ENCODE data around the gene AKR1C4.
A peak's percentile ranks its signal among the peaks of the same experiment; 100 is the strongest.
"Not testable (repeated sequence)": the region's sequence is repeated elsewhere in the genome, so short reads cannot be mapped to it uniquely, and the experiment has no call there.

AKR1C4 gene

DNA sequence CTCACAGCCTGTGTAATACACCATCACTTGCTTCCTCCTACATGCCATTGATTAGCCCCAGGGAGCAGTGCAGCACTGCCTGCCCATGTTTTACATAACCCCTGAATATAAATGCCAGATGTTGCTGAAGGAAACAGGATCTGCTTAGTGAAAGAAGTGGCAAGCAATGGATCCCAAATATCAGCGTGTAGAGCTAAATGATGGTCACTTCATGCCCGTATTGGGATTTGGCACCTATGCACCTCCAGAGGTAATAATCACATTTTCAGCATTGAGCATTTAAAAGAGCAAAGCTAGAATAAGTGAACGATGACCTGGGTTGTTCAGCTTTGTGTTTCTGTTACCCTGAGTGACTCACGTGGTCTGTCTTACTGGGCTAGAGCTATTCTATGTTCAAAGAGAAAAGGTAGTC, at the start of gene AKR1C4:
TSS of gene AKR1C4 (plus strand) at position 136 of the 412 bp plus-strand sequence. CDS start at position 167, 31 bp downstream.
- DNase-seq: no peak

DNA sequence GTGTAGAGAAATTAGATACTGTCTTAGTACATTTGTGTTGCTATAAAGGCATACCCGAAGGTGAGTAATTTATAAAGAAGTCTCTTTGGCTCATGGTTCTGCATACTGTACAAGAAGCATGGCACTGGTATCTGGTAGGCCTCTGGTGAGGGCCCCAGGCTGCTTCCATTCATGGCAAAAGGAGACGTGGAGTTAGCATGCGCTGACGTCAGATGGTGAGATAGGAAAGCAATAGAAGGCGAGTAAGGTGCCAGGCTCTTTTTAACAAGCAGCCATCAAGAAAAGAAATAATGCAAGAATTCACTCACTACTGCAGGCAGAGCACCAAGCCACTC, 49.8 kb upstream of the AKR1C4 start:
- no peak for DNase-seq

DNA sequence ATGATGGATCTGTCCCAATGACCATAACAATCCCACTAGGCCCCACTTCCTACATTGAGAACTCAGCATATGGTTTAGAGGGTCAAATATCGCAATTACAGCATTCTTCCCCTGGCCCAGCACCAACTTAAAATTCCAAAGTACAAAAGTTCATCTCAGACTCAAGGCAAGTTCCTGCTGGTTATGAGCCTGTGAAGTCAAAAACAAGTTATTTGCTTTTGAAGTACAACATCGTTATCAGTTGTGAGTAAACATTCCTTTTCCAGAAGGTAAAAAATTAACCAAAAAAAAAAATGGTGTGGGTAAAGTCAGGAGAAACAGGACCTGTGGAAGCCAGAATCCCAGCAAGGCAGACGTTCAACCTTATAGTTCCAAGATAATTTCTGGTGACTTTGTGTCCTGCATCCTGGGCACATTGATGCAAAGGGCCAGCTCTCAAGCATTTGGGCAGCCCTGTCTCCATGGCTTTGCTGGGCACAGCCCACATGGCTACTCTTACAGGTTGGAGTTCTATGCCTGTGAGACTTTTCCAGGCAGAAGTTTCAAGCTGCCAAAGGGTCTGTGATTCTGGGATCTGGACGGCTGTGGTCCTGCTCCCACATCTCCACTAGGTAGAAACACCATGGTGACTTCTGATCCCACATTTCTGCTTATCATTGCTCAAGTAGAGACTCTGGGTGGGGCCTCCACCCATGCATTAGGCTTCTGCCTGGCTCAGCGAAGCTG, 49.2 kb upstream of the AKR1C4 start:
- no peak for DNase-seq

GRCh38 chr10:5147981-5148677, 48.5 kb upstream of the AKR1C4 start:
- no peak for DNase-seq

- DNase-seq: no peak
Observed at GRCh38 chr10:5148678-5149032, 48.0 kb upstream of the AKR1C4 start.

- DNase-seq: no peak
Observed at GRCh38 chr10:5151076-5151475, 45.6 kb upstream of the AKR1C4 start.

- DNase-seq: no peak
Observed at GRCh38 chr10:5155951-5156350, 40.7 kb upstream of the AKR1C4 start.

- no peak for DNase-seq
Observed at GRCh38 chr10:5157501-5157900, 39.1 kb upstream of the AKR1C4 start.

DNA sequence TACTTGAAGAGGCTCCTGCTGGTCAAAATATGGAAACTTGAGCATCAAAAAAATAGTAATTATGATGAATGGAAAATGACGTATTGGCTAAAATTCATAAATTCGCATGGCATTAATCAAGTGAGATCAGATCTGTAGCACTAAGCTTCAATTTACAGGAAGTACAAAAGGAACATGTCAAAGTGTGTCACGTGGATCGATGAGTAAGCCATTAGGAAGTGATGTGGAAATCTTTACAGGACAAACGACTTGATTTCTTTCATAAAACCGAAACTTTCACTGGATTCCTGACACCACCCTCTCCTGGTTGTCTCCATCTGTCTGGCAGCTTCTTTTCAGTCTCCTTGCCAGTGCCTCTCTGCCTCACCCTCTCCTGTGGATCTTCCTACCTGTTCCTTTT, 37.5 kb upstream of the AKR1C4 start:
- DNase-seq: no peak

DNA sequence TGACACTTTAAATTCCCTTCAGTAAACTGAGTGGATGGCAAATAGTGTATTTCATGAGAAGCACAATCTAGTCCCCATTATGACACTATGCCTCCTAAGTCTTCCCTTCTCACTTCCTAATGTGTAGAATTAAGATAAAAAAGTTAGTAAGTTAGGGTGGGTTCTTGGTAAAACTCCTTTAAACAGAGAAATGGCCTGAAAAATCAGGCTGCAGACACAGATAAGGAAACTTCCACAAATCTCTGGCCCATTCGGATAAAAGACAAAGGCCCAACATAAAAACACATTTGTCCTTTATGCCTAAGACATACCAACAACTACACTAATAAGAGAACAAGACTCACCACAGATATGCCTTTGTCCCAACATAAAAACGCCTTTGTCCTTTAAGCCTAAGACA, 33.1 kb upstream of the AKR1C4 start:
- no peak for DNase-seq

- no peak for DNase-seq
Observed at GRCh38 chr10:5165738-5166137, 30.9 kb upstream of the AKR1C4 start.

- no peak for DNase-seq
Observed at GRCh38 chr10:5168897-5169420, 27.7 kb upstream of the AKR1C4 start.

- DNase-seq: not testable (repeated sequence)
Observed at GRCh38 chr10:5175581-5175980, 21.1 kb upstream of the AKR1C4 start.

GRCh38 chr10:5180503-5180902, 16.1 kb upstream of the AKR1C4 start:
- not testable (repeated sequence) for DNase-seq

DNA sequence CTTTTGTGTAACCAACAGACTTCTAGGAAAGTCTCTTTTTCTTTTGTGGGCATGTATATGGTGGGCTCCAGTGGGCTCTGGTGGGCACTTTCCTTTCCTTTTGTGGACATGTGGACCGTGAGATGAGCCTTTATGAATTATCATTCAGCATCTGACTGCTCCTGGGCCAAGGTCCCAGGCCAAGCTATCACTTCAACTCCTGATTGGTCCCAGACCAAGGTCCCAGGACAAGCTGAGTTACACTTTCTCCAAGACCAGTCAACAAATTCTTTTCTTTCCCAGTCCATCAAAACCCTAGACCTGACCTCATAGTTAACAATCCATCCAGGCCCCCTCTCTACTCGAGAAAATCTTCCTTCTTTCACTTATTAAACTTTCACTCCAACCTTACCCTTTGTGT, 12.7 kb upstream of the AKR1C4 start:
- no peak for DNase-seq

- no peak for DNase-seq
Observed at GRCh38 chr10:5184987-5185775, 11.5 kb upstream of the AKR1C4 start, which contains the start of gene AKR1C8. TSS of gene AKR1C8 (minus strand) at chr10:5185150. CDS start at chr10:5185104, 46 bp downstream.

- DNase-seq: no peak
Observed at GRCh38 chr10:5187867-5188266, 8.8 kb upstream of the AKR1C4 start.

GRCh38 chr10:5188358-5188757, 8.3 kb upstream of the AKR1C4 start:
- DNase-seq: no peak

DNA sequence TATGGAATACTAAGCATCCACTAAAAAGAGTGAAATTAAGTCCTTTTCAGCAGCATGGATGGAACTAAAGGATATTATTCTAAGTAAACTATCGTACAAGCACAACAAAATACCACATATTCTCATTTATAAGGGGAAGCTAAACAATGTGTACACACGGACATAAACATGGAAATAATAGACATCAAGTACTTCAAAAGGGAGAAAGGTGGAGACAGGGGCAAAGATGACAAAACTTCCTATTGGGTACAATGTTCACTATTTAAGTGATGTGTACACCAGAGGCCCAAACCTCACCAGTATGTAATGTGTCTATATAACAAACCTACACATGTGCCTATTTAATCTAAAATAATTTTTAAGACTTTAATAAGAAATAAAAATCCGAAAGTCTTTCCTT, 2.2 kb upstream of the AKR1C4 start:
- no peak for DNase-seq

GRCh38 chr10:5195727-5196374, 786 bp upstream of the AKR1C4 start:
- no peak for DNase-seq

DNA sequence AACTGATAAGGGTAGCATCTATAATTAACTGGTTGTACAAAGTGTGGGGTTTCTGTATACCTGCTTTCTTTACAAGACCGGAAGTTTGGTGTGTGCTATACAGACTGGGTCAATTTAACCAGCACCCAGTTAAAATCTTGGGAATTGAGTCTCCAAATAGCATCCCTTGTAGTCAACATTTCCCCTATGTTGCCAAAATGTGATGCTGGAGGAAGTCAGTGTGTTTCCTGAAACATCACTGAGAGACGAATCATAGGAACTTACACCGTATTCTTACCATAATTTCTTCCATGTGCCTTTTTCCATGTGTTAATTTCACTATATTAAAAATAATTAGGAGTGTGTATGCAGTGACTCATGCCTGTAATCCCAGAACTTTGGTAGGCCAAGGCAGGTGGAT, 1.7 kb downstream of the AKR1C4 start:
- no peak for DNase-seq

- DNase-seq: peak in 1 of 2 experiments; percentile 1
Observed at GRCh38 chr10:5199398-5199797, 2.8 kb downstream of the AKR1C4 start.

DNA sequence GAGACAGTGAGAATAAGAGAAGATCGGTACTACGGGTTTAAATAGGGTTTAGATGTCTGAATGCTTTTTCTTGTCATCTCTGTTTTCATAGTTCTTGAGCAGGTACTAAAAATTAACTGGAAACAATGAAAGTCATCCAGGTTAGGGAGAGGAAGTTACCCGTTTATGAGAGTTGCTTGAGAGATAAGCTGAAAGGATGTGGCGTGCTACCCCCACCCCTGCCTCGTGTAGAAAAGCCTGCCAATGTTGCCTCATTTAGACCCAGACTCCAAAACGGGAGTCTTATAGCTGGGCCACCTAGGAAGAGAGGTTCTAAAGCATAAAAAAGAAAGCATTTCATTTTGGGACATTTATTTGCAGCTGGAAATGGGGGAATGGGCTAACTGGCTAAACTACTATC, 10.2 kb downstream of the AKR1C4 start:
- DNase-seq: no peak

All from activated CD4-positive, alpha-beta T cell treated with anti-CD3 and anti-CD28 coated beads, Interleukin-2, amount 50 U/mL, for 48 hours (primary cell).